H1 (cell line): ENCODE results near the gene GPSM1. TPM values are rescaled to one million over a fixed set of nuclear protein-coding genes. Genes with fewer than 3 reads are reported as not detected.
A peak's percentile ranks its signal among the peaks of the same experiment; 100 is the strongest.

ENCODE experiments used
- ATF2 ChIP-seq: IDR thresholded peaks from 2 replicates; pipeline ENCODE4 v1.6.1; 2012; ENCODE audit warnings: low read length, inconsistent platforms
- EGR1 ChIP-seq: IDR thresholded peaks from 2 replicates; pipeline ENCODE4 v1.6.1; 2011; ENCODE audit warnings: low read depth, low read length, borderline replicate concordance
- EP300 ChIP-seq, 2 experiments: IDR thresholded peaks; 1 replicate in 1 of 2; 2 replicates in 1 of 2; pipeline ENCODE4 v1.6.1; 2011 to 2012; ENCODE audit warnings: low read depth in 2 of 2, low read length in 2 of 2, mild to moderate bottlenecking in 2 of 2, borderline replicate concordance in 1 of 2, inconsistent platforms in 1 of 2, moderate library complexity in 1 of 2
- HDAC2 ChIP-seq, 2 experiments: fragments of 300-600 bp in 1 of 2; sonication (generic) in 1 of 2; IDR thresholded peaks; 2 replicates each; pipeline ENCODE4 v1.6.1; 2011 to 2012; ENCODE audit warnings: low read depth in 2 of 2, low read length in 2 of 2, mild to moderate bottlenecking in 2 of 2, moderate library complexity in 2 of 2, borderline replicate concordance in 1 of 2, inconsistent platforms in 1 of 2
- PHF8 ChIP-seq: fragments of 200-600 bp; sonication (generic); conservative IDR thresholded peaks from 2 replicates; pipeline ENCODE4 v1.7.1; 2012; ENCODE audit warnings: low read depth, mild to moderate bottlenecking, inconsistent platforms, low read length, moderate library complexity
- RXRA ChIP-seq: IDR thresholded peaks from 2 replicates; pipeline ENCODE4 v1.6.1; 2011; ENCODE audit warnings: low read depth, mild to moderate bottlenecking, low read length, moderate library complexity; ENCODE audit not compliant: insufficient read depth
- SIX5 ChIP-seq: IDR thresholded peaks from 2 replicates; pipeline ENCODE4 v1.6.1; 2011; ENCODE audit warnings: mild to moderate bottlenecking, low read depth, low read length
- polyA plus RNA-seq, 7 experiments: library from polyadenylated mRNA; depleted of rRNA in 3 of 7; stranded (reverse) in 5 of 7; unstranded in 2 of 7; fragments of >200 nt in 5 of 7; fragments of 200-250 nt in 2 of 7; gene quantifications; 1 replicate in 5 of 7; 2 replicates in 1 of 7; 4 replicates in 1 of 7; pipeline versions ENCODE4 v1.2.1 to v1.2.3, GENCODE V29; 2011 to 2013; ENCODE audit warnings: missing spikeins in 2 of 7, mixed read lengths in 2 of 7
- total RNA-seq: library from RNA; stranded (reverse); fragmentation: NEBNext Ultra II Directional; extraction: Animal tissue kit (Norgen Biotek cat#: 25700); gene quantifications from 2 replicates; pipeline ENCODE4 v1.2.1, GENCODE V29; 2021
- TF ChIP-seq, protein P1 (sequence below), 3 experiments: IDR thresholded peaks; 1 replicate in 2 of 3; 2 replicates in 1 of 3; pipeline versions ENCODE4 v1.5.1 to v1.6.1; 2011; ENCODE audit warnings: low read length in 3 of 3, mild to moderate bottlenecking in 3 of 3, inconsistent platforms in 2 of 3, low read depth in 1 of 3, moderate library complexity in 1 of 3; ENCODE audit not compliant: insufficient read depth in 1 of 3; ENCODE audit errors: control extremely low read depth in 1 of 3

The GPSM1 gene
- total and polyA plus RNA-seq, 2 of the 8 experiments (the other 6 are each of a cell fraction or from before 2014, with no cell fraction given) = 12.8 to 18.0 TPM

DNA sequence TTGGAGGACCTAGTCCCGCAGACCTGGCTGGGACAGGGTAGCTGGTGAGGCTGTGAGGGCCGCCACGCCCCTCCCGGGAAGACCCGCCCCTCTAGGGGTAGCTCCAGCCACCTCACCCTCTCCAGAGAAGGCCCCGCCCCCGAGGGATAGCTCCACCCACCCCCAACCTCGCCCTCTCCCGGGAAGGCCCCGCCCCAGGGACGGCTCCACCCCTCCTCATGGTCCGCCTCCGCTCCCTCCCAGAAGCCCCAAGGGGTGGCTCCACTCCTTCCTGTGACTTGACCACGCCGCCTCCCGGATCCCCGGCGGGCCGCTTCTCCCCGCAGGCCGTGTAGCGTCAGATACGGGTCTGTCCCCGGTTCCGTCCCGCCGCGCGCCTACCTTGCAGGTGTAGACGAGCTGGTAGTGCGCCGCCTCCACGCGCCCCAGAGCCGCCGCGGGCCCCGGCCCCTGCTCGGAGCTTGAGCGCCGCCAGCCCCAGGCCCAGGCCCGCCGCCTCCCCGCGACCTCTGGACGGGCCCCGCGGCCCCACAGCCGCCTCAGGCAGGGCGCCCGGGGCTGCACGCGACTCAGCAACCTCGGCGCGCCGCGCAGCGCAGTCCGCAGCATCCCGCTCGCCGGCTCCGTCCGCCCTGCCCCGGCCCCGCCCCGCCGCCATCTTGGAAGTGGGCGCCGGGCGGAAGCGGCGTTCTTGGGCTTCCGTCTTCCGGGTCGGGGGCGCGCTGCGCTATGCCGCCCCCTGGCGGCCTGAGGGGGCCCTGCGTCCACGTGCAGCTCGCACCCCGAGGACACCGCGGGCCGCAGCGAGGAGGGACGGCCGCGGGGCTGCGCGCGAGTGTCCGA is 36.0 kb downstream of the GPSM1 start, which contains the start of gene DNLZ (continued):
- TF ChIP-seq, protein P1, sequence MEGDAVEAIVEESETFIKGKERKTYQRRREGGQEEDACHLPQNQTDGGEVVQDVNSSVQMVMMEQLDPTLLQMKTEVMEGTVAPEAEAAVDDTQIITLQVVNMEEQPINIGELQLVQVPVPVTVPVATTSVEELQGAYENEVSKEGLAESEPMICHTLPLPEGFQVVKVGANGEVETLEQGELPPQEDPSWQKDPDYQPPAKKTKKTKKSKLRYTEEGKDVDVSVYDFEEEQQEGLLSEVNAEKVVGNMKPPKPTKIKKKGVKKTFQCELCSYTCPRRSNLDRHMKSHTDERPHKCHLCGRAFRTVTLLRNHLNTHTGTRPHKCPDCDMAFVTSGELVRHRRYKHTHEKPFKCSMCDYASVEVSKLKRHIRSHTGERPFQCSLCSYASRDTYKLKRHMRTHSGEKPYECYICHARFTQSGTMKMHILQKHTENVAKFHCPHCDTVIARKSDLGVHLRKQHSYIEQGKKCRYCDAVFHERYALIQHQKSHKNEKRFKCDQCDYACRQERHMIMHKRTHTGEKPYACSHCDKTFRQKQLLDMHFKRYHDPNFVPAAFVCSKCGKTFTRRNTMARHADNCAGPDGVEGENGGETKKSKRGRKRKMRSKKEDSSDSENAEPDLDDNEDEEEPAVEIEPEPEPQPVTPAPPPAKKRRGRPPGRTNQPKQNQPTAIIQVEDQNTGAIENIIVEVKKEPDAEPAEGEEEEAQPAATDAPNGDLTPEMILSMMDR (IDR thresholded peaks at IDR 0.05; ENCODE audit: control extremely low read depth in 1 of 3, insufficient read depth in 1 of 3, low read depth in 1 of 3, low read length in 3 of 3) = peak in 2 of 3 experiments; percentile 87 to 95; a peak in 3 of 4 replicates
- TF ChIP-seq PHF8 (peak; percentile 91), HDAC2 (IDR thresholded peaks at IDR 0.05; ENCODE audit: borderline replicate concordance in 1 of 2, low read depth in 2 of 2, low read length in 2 of 2) (peak; percentile 72 to 83; a peak in 2 of 4 replicates), EGR1 (peak; percentile 97), RXRA (no peak), SIX5 (peak; percentile 30; the same call in 1 of the 2 replicates), ATF2 (peak; percentile 54), EP300 (IDR thresholded peaks at IDR 0.05; ENCODE audit: borderline replicate concordance in 1 of 2, low read depth in 2 of 2, low read length in 2 of 2) (peak in 1 of 2 experiments; percentile 58; a peak in 1 of 3 replicates)
